ENCODE data around the gene GKN1. TPM values are rescaled to one million over a fixed set of nuclear protein-coding genes. Genes with fewer than 3 reads are reported as not detected.

GKN1 gene
- total RNA-seq, 1 donor from 2014 or later = 1.9 TPM

GRCh38 chr2:69020496-69021426, 46.3 kb downstream of the GKN1 start:
- Histone ChIP-seq H3K9me3 (no peaks in the 10 kb centered on the region), H3K36me3 (no peaks in the 10 kb centered on the region), H3K4me1 (peaks cover 0 to 55% of the 10 kb centered on the region in 2 donors), H3K27me3 (no peaks in the 10 kb centered on the region), H3K27ac (no peak overlapping the region), H3K4me3 (no peak overlapping the region)
- TF ChIP-seq, protein P1, sequence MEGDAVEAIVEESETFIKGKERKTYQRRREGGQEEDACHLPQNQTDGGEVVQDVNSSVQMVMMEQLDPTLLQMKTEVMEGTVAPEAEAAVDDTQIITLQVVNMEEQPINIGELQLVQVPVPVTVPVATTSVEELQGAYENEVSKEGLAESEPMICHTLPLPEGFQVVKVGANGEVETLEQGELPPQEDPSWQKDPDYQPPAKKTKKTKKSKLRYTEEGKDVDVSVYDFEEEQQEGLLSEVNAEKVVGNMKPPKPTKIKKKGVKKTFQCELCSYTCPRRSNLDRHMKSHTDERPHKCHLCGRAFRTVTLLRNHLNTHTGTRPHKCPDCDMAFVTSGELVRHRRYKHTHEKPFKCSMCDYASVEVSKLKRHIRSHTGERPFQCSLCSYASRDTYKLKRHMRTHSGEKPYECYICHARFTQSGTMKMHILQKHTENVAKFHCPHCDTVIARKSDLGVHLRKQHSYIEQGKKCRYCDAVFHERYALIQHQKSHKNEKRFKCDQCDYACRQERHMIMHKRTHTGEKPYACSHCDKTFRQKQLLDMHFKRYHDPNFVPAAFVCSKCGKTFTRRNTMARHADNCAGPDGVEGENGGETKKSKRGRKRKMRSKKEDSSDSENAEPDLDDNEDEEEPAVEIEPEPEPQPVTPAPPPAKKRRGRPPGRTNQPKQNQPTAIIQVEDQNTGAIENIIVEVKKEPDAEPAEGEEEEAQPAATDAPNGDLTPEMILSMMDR (IDR thresholded peaks at IDR 0.05) = no peak
- intact Hi-C loops (cut with DNase I) = no loop called here
- no peak for DNase-seq (ENCODE audit: low spot score in 2 of 2)

DNA sequence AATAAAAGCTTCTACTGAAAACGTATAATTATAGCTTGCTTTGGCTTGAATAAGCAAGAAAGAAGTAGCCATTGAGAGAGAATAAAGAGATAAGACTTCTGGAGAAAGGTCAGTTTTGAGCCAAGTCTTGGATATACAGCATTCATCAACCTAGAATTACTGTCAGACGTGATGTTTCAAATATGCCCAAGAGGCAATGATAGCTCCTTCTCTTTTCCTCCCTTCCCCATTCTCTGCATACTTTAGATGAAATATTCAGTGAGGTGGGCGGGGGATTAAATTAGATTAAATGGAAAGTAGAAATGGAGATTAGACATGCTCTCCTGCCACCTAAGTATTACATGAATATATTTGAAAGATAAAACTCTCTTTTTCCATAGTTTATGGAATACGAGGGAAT, 47.3 kb downstream of the GKN1 start:
- H3K4me1 ChIP-seq = peaks cover 0 to 53% of the 10 kb centered on the region in 2 donors
- intact Hi-C loops (cut with DNase I) = no loop called here

DNA sequence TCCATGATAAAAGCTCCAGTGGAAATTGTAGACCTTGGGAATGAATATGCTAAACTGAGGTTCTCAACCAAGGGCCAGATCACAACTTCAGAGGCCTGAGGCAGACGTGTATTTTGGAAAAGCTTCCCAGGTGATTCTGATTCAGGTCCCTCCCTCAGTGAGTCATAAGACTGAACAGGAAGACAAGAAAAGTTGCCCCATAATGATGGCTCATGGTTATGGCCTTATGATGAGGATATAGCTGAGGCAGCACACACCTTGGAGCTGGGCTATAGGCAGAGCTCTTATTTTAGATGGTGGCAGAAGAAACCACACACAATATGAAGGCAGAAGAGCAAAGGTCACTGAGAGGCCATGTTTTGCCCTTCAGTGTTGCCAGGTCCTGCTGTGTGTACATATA, 48.1 kb downstream of the GKN1 start:
- H3K4me1 ChIP-seq = peaks cover 0 to 47% of the 10 kb centered on the region in 2 donors
- no peaks in the 10 kb centered on the region for H3K27me3 ChIP-seq
- intact Hi-C loops (cut with DNase I) = no loop called here
- no peak for DNase-seq (ENCODE audit: low spot score in 2 of 2)
- TF ChIP-seq, protein P1 (IDR thresholded peaks at IDR 0.05) = no peak
- H3K9me3 ChIP-seq = no peaks in the 10 kb centered on the region
- H3K4me3 ChIP-seq = no peak overlapping the region
- no peaks in the 10 kb centered on the region for H3K36me3 ChIP-seq
- no peak overlapping the region for H3K27ac ChIP-seq

More for the DNA sequence above, 47.3 kb downstream of the GKN1 start:
- Histone ChIP-seq H3K36me3 (no peaks in the 10 kb centered on the region), H3K9me3 (no peaks in the 10 kb centered on the region), H3K27ac (peak overlapping the region in 1 of 2 donors; percentile 0), H3K4me3 (no peak overlapping the region), H3K27me3 (no peaks in the 10 kb centered on the region)
- DNase-seq (ENCODE audit: low spot score in 2 of 2) = no peak
- TF ChIP-seq, protein P1 (IDR thresholded peaks at IDR 0.05) = no peak

DNA sequence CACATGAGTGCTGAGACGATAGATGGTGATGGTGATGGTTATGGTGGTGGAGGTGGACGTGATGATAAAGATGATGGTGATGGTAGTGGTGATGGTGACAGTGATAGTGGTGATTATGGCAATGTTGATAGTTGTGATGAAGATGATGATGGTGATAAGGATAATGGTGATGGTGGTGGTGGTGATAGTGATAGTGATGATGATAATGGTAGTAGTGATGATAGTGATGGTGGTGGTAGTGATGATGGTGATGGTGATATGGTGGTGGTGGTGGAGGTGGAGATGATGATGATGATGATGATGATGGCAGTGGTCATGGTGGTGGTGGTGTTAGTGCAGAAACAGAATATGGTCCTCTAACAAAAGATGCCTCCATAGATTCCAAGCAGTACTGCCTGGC, 48.8 kb downstream of the GKN1 start:
- TF ChIP-seq, protein P1 (IDR thresholded peaks at IDR 0.05) = no peak
- peaks cover 0 to 40% of the 10 kb centered on the region in 2 donors for H3K4me1 ChIP-seq
- intact Hi-C loops (cut with DNase I) = no loop called here

GRCh38 chr2:69026026-69026425, 51.6 kb downstream of the GKN1 start:
- intact Hi-C loops (cut with DNase I) = no loop called here
- no peaks in the 10 kb centered on the region for H3K27me3 ChIP-seq
- H3K4me1 ChIP-seq = peaks cover 0 to 19% of the 10 kb centered on the region in 2 donors
- no peak overlapping the region for H3K27ac ChIP-seq
- no peak overlapping the region for H3K4me3 ChIP-seq
- H3K36me3 ChIP-seq = no peaks in the 10 kb centered on the region
- no peak for DNase-seq (ENCODE audit: low spot score in 2 of 2)
- peaks cover 0 to 7% of the 10 kb centered on the region in 2 donors for H3K9me3 ChIP-seq
- TF ChIP-seq, protein P1 (IDR thresholded peaks at IDR 0.05) = peak; percentile 49 to 56 (median 50)

More for the DNA sequence above, 48.8 kb downstream of the GKN1 start:
- Histone ChIP-seq H3K27ac (no peak overlapping the region), H3K9me3 (peaks cover 0 to 6% of the 10 kb centered on the region in 2 donors), H3K4me3 (no peak overlapping the region), H3K27me3 (no peaks in the 10 kb centered on the region), H3K36me3 (no peaks in the 10 kb centered on the region)
- no peak for DNase-seq (ENCODE audit: low spot score in 2 of 2)

Data from ascending aorta (tissue), 2 donors.